ENCODE data around the gene GALNT18. TPM values are rescaled to one million over a fixed set of nuclear protein-coding genes. Genes with fewer than 3 reads are reported as not detected.

GALNT18 gene
- total RNA-seq, 1 experiment from 2014 or later = 1.7 TPM

DNA sequence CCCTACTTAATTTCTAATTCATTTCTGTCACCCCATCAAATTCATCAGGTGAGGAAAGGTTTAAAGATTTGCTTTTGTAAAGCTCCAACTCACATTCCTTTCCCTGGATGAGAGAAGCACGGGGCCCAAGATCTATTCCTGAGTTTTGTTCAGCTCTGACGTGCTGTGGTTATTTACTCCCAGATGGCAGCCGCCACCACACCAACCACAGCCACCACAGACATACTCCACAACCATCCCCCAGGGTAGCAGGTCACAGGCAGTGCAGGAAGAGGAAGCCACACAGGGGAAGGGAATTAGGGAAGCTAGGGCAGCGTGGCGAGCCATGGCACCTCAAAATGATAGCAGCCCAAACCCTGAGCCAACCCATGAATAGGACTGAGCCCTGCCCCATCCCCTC lies 205.3 kb downstream of the GALNT18 start:
- H4K20me1 ChIP-seq (ENCODE audit: control insufficient read depth, insufficient read depth, insufficient read length) = no peaks in the 10 kb centered on the region
- no peak overlapping the region for H2BK12ac ChIP-seq (ENCODE audit: insufficient read length, low read depth, low read length)
- H3K9me3 Mint-ChIP-seq = no peaks in the 10 kb centered on the region
- H3K4me1 Mint-ChIP-seq = peaks cover 22 to 24% of the 10 kb centered on the region in 2 experiments
- H4K5ac ChIP-seq (ENCODE audit: insufficient read length, low read depth, low read length) = no peak overlapping the region
- no peak overlapping the region for H3K4me2 ChIP-seq (ENCODE audit: insufficient read depth, insufficient read length, low read length)
- no CpG with 5 or more reads among the region's 5 CpGs for WGBS (ENCODE audit: extremely low coverage, insufficient read length, low lambda C conversion rate)
- peak overlapping the region in 2 of 3 experiments; percentile 26 to 58; a peak in 1 of 7 replicates for H3K27ac Mint-ChIP-seq
- no peaks in the 10 kb centered on the region for H3K9me3 ChIP-seq (ENCODE audit: control insufficient read depth, low read depth, low read length)
- no peak for DNase-seq
- H3K27ac ChIP-seq (ENCODE audit: insufficient read length, low read depth, low read length) = no peak overlapping the region
- TF ChIP-seq CTCF (conservative IDR thresholded peaks at IDR 0.05) = no peak
- H3K79me2 ChIP-seq (ENCODE audit: insufficient read depth, low read length) = no peaks in the 10 kb centered on the region
- H3K4me1 ChIP-seq (ENCODE audit: insufficient read depth, low read length) = peaks cover 8% of the 10 kb centered on the region; the same call in 1 of the 2 replicates
- peaks cover 3% of the 10 kb centered on the region; the same call in 1 of the 2 replicates for H3K27me3 Mint-ChIP-seq (ENCODE audit: low read depth)
- H3K14ac ChIP-seq (ENCODE audit: insufficient read depth, low read length) = no peak overlapping the region; the same call in 1 of the 2 replicates
- H3K4me3 Mint-ChIP-seq = no peak overlapping the region
- no peaks in the 10 kb centered on the region for H3K23me2 ChIP-seq (ENCODE audit: insufficient read length, low read depth, low read length, poor library complexity, severe bottlenecking)
- no peak overlapping the region for H4K8ac ChIP-seq (replicated peaks; ENCODE audit: insufficient read length, low read depth, low read length)
- H2AFZ ChIP-seq (ENCODE audit: low read length) = no peak overlapping the region
- H3K4ac ChIP-seq (ENCODE audit: low read depth, low read length) = no peak overlapping the region
- H3K79me1 ChIP-seq (ENCODE audit: insufficient read depth, low read depth, low read length, poor library complexity, severe bottlenecking) = no peaks in the 10 kb centered on the region
- H2BK20ac ChIP-seq (ENCODE audit: low read depth, low read length, poor library complexity, severe bottlenecking) = no peak overlapping the region
- no peak overlapping the region for H2AK5ac ChIP-seq (ENCODE audit: insufficient read length, low read length)
- H3K18ac ChIP-seq (ENCODE audit: insufficient read length, low read depth, low read length) = no peak overlapping the region
- H2BK120ac ChIP-seq (ENCODE audit: low read depth, low read length, poor library complexity, severe bottlenecking) = no peak overlapping the region
- no peaks in the 10 kb centered on the region for H3K27me3 ChIP-seq (ENCODE audit: insufficient read depth, low read length)
- H3K9ac ChIP-seq (ENCODE audit: extremely low read depth, insufficient read length, low read length) = no peak overlapping the region
- H3K56ac ChIP-seq (ENCODE audit: insufficient read length, low read depth, low read length) = no peak overlapping the region
- H4K91ac ChIP-seq (ENCODE audit: insufficient read length, low read depth, low read length) = no peak overlapping the region
- H2BK15ac ChIP-seq (ENCODE audit: low read depth, low read length) = no peak overlapping the region
- no peak overlapping the region for H2BK5ac ChIP-seq (ENCODE audit: insufficient read length, low read length)
- H3T11ph ChIP-seq (ENCODE audit: low read length) = no peak overlapping the region
- no peak overlapping the region for H3K23ac ChIP-seq (ENCODE audit: insufficient read length, low read depth, low read length)
- H3K36me3 Mint-ChIP-seq (ENCODE audit: insufficient read depth in 1 of 3, low read depth in 3 of 3) = no peaks in the 10 kb centered on the region
